ENCODE data around the gene CC2D2B.

CC2D2B gene

DNA sequence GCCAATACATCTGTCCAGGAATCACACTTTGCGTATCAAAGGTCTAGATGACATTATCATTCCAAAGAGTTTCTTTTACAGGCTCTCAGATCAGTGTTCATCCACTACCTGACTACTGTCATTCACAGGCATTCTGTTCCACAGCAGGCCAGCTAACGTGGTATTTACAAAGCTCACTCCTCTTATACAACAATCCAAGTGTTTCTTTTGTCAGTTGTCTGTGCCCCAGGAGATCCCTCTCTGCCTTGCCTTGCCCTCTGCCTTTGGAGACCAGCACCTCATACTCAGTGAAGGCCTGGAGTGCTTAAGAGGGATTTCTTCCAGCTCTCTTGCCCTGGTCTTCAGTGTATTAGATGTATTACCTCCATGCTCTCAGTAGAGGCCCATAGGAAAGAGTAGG, 34.6 kb upstream of the CC2D2B start:
- TF ChIP-seq CEBPB (IDR thresholded peaks at IDR 0.05) (no peak), EP300 (IDR thresholded peaks at IDR 0.05; ENCODE audit: borderline replicate concordance) (no peak), RAD21 (IDR thresholded peaks at IDR 0.05; ENCODE audit: low read depth) (no peak), NFIC (IDR thresholded peaks at IDR 0.05) (no peak), TAF1 (IDR thresholded peaks at IDR 0.05; ENCODE audit: low read depth) (no peak), CREB1 (IDR thresholded peaks at IDR 0.05; ENCODE audit: low read depth) (no peak), EGR1 (IDR thresholded peaks at IDR 0.05) (no peak)
- TF ChIP-seq, protein P1, sequence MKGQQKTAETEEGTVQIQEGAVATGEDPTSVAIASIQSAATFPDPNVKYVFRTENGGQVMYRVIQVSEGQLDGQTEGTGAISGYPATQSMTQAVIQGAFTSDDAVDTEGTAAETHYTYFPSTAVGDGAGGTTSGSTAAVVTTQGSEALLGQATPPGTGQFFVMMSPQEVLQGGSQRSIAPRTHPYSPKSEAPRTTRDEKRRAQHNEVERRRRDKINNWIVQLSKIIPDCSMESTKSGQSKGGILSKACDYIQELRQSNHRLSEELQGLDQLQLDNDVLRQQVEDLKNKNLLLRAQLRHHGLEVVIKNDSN (IDR thresholded peaks at IDR 0.05) = no peak

DNA sequence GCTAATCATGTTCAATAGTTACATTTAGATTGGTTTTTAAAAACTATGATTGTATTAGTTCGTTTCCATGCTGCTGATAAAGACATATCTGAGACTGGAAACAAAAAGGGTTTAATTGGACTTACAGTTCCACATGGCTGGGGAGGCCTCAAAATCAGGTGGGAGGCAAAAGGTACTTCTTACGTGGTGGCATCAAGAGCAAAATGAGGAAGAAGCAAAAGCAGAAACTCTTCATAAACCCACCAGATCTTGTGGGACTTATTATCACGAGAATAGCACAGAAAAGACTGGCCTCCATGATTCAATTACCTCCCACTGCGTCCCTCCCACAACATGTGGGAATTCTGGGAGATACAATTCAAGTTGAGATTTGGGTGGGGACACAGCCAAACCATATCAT, 34.1 kb upstream of the CC2D2B start:
- TF ChIP-seq, protein P2, sequence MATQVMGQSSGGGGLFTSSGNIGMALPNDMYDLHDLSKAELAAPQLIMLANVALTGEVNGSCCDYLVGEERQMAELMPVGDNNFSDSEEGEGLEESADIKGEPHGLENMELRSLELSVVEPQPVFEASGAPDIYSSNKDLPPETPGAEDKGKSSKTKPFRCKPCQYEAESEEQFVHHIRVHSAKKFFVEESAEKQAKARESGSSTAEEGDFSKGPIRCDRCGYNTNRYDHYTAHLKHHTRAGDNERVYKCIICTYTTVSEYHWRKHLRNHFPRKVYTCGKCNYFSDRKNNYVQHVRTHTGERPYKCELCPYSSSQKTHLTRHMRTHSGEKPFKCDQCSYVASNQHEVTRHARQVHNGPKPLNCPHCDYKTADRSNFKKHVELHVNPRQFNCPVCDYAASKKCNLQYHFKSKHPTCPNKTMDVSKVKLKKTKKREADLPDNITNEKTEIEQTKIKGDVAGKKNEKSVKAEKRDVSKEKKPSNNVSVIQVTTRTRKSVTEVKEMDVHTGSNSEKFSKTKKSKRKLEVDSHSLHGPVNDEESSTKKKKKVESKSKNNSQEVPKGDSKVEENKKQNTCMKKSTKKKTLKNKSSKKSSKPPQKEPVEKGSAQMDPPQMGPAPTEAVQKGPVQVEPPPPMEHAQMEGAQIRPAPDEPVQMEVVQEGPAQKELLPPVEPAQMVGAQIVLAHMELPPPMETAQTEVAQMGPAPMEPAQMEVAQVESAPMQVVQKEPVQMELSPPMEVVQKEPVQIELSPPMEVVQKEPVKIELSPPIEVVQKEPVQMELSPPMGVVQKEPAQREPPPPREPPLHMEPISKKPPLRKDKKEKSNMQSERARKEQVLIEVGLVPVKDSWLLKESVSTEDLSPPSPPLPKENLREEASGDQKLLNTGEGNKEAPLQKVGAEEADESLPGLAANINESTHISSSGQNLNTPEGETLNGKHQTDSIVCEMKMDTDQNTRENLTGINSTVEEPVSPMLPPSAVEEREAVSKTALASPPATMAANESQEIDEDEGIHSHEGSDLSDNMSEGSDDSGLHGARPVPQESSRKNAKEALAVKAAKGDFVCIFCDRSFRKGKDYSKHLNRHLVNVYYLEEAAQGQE (IDR thresholded peaks at IDR 0.05; ENCODE audit: low read depth) = no peak
- TF ChIP-seq EP300 (IDR thresholded peaks at IDR 0.05; ENCODE audit: borderline replicate concordance) (no peak), FOXM1 (IDR thresholded peaks at IDR 0.05; ENCODE audit: borderline replicate concordance, low read depth) (no peak), CREB1 (IDR thresholded peaks at IDR 0.05; ENCODE audit: low read depth) (no peak), CEBPB (IDR thresholded peaks at IDR 0.05) (no peak), YY1 (IDR thresholded peaks at IDR 0.05; ENCODE audit: low read depth) (no peak), TAF1 (IDR thresholded peaks at IDR 0.05; ENCODE audit: low read depth) (no peak), ZBTB7A (IDR thresholded peaks at IDR 0.05; ENCODE audit: low read depth) (no peak), TEAD4 (IDR thresholded peaks at IDR 0.05) (no peak), NFIC (IDR thresholded peaks at IDR 0.05) (no peak), EGR1 (IDR thresholded peaks at IDR 0.05) (no peak), RAD21 (IDR thresholded peaks at IDR 0.05; ENCODE audit: low read depth) (no peak)
- TF ChIP-seq, protein P1 (IDR thresholded peaks at IDR 0.05) = no peak
- TF ChIP-seq, protein P3, sequence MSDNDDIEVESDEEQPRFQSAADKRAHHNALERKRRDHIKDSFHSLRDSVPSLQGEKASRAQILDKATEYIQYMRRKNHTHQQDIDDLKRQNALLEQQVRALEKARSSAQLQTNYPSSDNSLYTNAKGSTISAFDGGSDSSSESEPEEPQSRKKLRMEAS (IDR thresholded peaks at IDR 0.05) = no peak

DNA sequence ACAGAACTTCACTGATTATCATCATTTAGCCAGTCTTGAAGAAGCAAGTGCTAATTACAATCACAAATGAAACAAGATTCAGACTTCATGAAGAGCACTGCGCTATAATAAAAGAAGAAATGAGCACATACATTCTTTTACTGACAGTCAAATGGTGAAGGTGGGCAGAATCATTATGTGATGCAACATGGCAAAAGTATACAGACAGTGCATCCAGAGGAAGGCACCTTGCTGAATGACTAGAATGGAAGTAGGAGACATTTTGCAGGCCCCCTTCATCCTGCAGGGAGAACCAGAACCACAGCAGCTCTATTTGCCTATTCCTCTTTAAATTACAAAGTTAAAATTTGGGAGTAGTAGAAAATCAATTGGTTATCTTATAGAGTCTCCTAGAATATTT, 31.0 kb upstream of the CC2D2B start:
- TF ChIP-seq NFIC (IDR thresholded peaks at IDR 0.05) = no peak
- TF ChIP-seq, protein P1 (IDR thresholded peaks at IDR 0.05) = no peak
- no peak for TF ChIP-seq RAD21 (IDR thresholded peaks at IDR 0.05; ENCODE audit: low read depth)
- no peak for TF ChIP-seq CEBPB (IDR thresholded peaks at IDR 0.05)
- TF ChIP-seq FOXM1 (IDR thresholded peaks at IDR 0.05; ENCODE audit: borderline replicate concordance, low read depth) = no peak
- no peak for TF ChIP-seq TAF1 (IDR thresholded peaks at IDR 0.05; ENCODE audit: low read depth)
- no peak for TF ChIP-seq TCF12 (IDR thresholded peaks at IDR 0.05; ENCODE audit: low read depth)
- no peak for TF ChIP-seq EP300 (IDR thresholded peaks at IDR 0.05; ENCODE audit: borderline replicate concordance)
- TF ChIP-seq CREB1 (IDR thresholded peaks at IDR 0.05; ENCODE audit: low read depth) = no peak
- no peak for TF ChIP-seq YY1 (IDR thresholded peaks at IDR 0.05; ENCODE audit: low read depth)
- TF ChIP-seq ZBTB7A (IDR thresholded peaks at IDR 0.05; ENCODE audit: low read depth) = no peak
- no peak for TF ChIP-seq TEAD4 (IDR thresholded peaks at IDR 0.05)
- TF ChIP-seq, protein P2 (IDR thresholded peaks at IDR 0.05; ENCODE audit: low read depth) = no peak
- no peak for TF ChIP-seq EGR1 (IDR thresholded peaks at IDR 0.05)
- TF ChIP-seq, protein P3 (IDR thresholded peaks at IDR 0.05) = no peak

- no peak for TF ChIP-seq CEBPB (IDR thresholded peaks at IDR 0.05)
- TF ChIP-seq TAF1 (IDR thresholded peaks at IDR 0.05; ENCODE audit: low read depth) = no peak
- TF ChIP-seq, protein P2 (IDR thresholded peaks at IDR 0.05; ENCODE audit: low read depth) = no peak
- TF ChIP-seq, protein P1 (IDR thresholded peaks at IDR 0.05) = no peak
These were observed 29.9 kb upstream of the CC2D2B start for GRCh38 chr10:95877881-95878280.
